Loucy (cell line): Measurements from ENCODE around the gene LY6G6D.

ENCODE experiments used
- H2AFZ ChIP-seq: fragments of 200-600 bp; sonication (generic); 2 replicates; pipeline ENCODE4 v1.6.0; 2016; ENCODE audit warnings: antibody characterized with exemption, mild to moderate bottlenecking, low read length, moderate library complexity
- H3F3A ChIP-seq: fragments of 200-600 bp; 2 replicates; pipeline ENCODE4 v1.6.0; 2016; ENCODE audit warnings: antibody characterized with exemption, low read depth, mild to moderate bottlenecking
- H3K27me3 ChIP-seq: fragments of 200-600 bp; sonication (generic); 2 replicates; pipeline ENCODE4 v1.6.1; 2014; ENCODE audit warnings: low read length, mild to moderate bottlenecking; ENCODE audit not compliant: insufficient read depth, poor library complexity, severe bottlenecking
- H3K36me3 ChIP-seq: fragments of 200-600 bp; sonication (generic); 2 replicates; pipeline ENCODE4 v1.6.1; 2016; ENCODE audit warnings: low read length; ENCODE audit not compliant: insufficient read depth
- H3K4me1 ChIP-seq: fragments of 200-600 bp; sonication (generic); 2 replicates; pipeline ENCODE4 v1.5.1; 2014; ENCODE audit warnings: low read length, mild to moderate bottlenecking; ENCODE audit not compliant: insufficient read depth, poor library complexity, severe bottlenecking
- H3K4me2 ChIP-seq: fragments of 200-600 bp; sonication (generic); 2 replicates; pipeline ENCODE4 v1.6.0; 2014; ENCODE audit warnings: antibody characterized with exemption, low read length, low read depth, mild to moderate bottlenecking; ENCODE audit not compliant: poor library complexity, severe bottlenecking
- H3K4me3 ChIP-seq: fragments of 200-600 bp; sonication (generic); 2 replicates; pipeline ENCODE4 v1.5.1; 2014; ENCODE audit warnings: low read length, mild to moderate bottlenecking, mixed read lengths; ENCODE audit not compliant: poor library complexity, severe bottlenecking
- H3K79me2 ChIP-seq: fragments of 200-600 bp; sonication (generic); 2 replicates; pipeline ENCODE4 v1.6.1; 2014; ENCODE audit warnings: low read length; ENCODE audit not compliant: insufficient read depth
- H3K9ac ChIP-seq: fragments of 200-600 bp; sonication (generic); 2 replicates; pipeline ENCODE4 v1.6.0; 2014; ENCODE audit warnings: mild to moderate bottlenecking, low read depth, low read length, moderate library complexity; ENCODE audit not compliant: poor library complexity, severe bottlenecking
- H3K9me2 ChIP-seq: fragments of 200-600 bp; sonication (generic); replicated peaks from 2 replicates; pipeline ENCODE4 v1.6.1; 2016; ENCODE audit warnings: low read depth, low read length, mixed read lengths
- H3K9me3 ChIP-seq: fragments of 200-600 bp; sonication (generic); 2 replicates; pipeline ENCODE4 v1.6.1; 2014; ENCODE audit warnings: mild to moderate bottlenecking, antibody characterized with exemption, low read length, low read depth; ENCODE audit not compliant: insufficient read depth
- H4K20me1 ChIP-seq: fragments of 200-600 bp; sonication (generic); 2 replicates; pipeline ENCODE4 v1.6.0; 2014; ENCODE audit warnings: antibody characterized with exemption, low read length, mild to moderate bottlenecking; ENCODE audit not compliant: insufficient read depth, poor library complexity, severe bottlenecking
- CTCF ChIP-seq: fragments of 200-600 bp; sonication (generic); conservative IDR thresholded peaks from 2 replicates; pipeline ENCODE4 v1.5.1; 2014; ENCODE audit warnings: mild to moderate bottlenecking, antibody characterized with exemption, low read length
- EZH2phosphoT487 ChIP-seq: fragments of 200-600 bp; IDR thresholded peaks from 2 replicates; pipeline ENCODE4 v1.6.1; 2018; ENCODE audit warnings: antibody characterized with exemption, mild to moderate bottlenecking, moderate library complexity, borderline replicate concordance

LY6G6D gene

GRCh38 chr6:31719001-31719400 is 3.9 kb downstream of the LY6G6D start:
- Histone ChIP-seq H3K4me3 (no peak overlapping the region), H3K4me2 (no peak overlapping the region), H3K9me3 (no peaks in the 10 kb centered on the region), H3K36me3 (no peaks in the 10 kb centered on the region), H3K79me2 (no peaks in the 10 kb centered on the region), H3K9ac (no peak overlapping the region), H3K27me3 (no peaks in the 10 kb centered on the region), H4K20me1 (no peaks in the 10 kb centered on the region), H3F3A (no peaks in the 10 kb centered on the region), H3K4me1 (peaks cover 15% of the 10 kb centered on the region), H2AFZ (no peak overlapping the region), H3K9me2 (no peaks in the 10 kb centered on the region)
- TF ChIP-seq EZH2phosphoT487: no peak
- TF ChIP-seq CTCF: no peak

- Histone ChIP-seq H3K9ac (no peak overlapping the region), H3K4me3 (no peak overlapping the region), H3K4me2 (no peak overlapping the region), H2AFZ (no peak overlapping the region), H3K9me3 (no peaks in the 10 kb centered on the region), H3F3A (no peaks in the 10 kb centered on the region), H3K79me2 (no peaks in the 10 kb centered on the region), H3K9me2 (no peaks in the 10 kb centered on the region), H3K4me1 (peaks cover 6% of the 10 kb centered on the region), H3K36me3 (no peaks in the 10 kb centered on the region), H3K27me3 (no peaks in the 10 kb centered on the region), H4K20me1 (no peaks in the 10 kb centered on the region)
- TF ChIP-seq CTCF (no peak), EZH2phosphoT487 (no peak)
Observed at GRCh38 chr6:31720196-31720770, 5.1 kb downstream of the LY6G6D start.

GRCh38 chr6:31721351-31722020 is 6.3 kb downstream of the LY6G6D start, which contains the start of gene LY6G6C:
LY6G6C (minus strand) TSS chr6:31721746; CDS start chr6:31721679, 67 bp downstream.
- H3K4me1 ChIP-seq: peaks cover 14% of the 10 kb centered on the region
- peaks cover 4% of the 10 kb centered on the region; the same call in 1 of the 2 replicates for H3F3A ChIP-seq
- H3K79me2 ChIP-seq: no peaks in the 10 kb centered on the region
- no peak within 1 kb of the TSS for H3K9ac ChIP-seq
- H3K27me3 ChIP-seq: no peaks in the 10 kb centered on the region
- H3K36me3 ChIP-seq: no peaks in the 10 kb centered on the region; the same call in 1 of the 2 replicates
- no peak within 1 kb of the TSS for H3K4me2 ChIP-seq
- no peak within 1 kb of the TSS for H3K4me3 ChIP-seq
- no peak for TF ChIP-seq EZH2phosphoT487
- no peak for TF ChIP-seq CTCF
- no peaks in the 10 kb centered on the region for H3K9me3 ChIP-seq
- no peaks in the 10 kb centered on the region for H3K9me2 ChIP-seq
- H4K20me1 ChIP-seq: no peaks in the 10 kb centered on the region
- H2AFZ ChIP-seq: no peak within 1 kb of the TSS
